Esophagus mucosa (tissue), 1 donor: Measurements from ENCODE around the gene FAS. TPM values are rescaled to one million over a fixed set of nuclear protein-coding genes. Genes with fewer than 3 reads are reported as not detected.
"Not testable (repeated sequence)": the region's sequence is repeated elsewhere in the genome, so short reads cannot be mapped to it uniquely, and the experiment has no call there.

Source experiments
- ATAC-seq: fragments of 200-7000 bp; cut with Tn5 transposase; one replicate; pipeline ENCODE4 v1.9.1; 2020
- total RNA-seq: library from RNA; stranded (reverse); gene quantifications from one replicate; pipeline ENCODE4 v1.2.4, GENCODE V29; 2023
- donor health status: DM: yes; HTN: yes; CAD: no.

The FAS gene
- total RNA-seq, 1 donor from 2014 or later: 12.2 TPM

- no peak for ATAC-seq
These were observed 2.4 kb downstream of the FAS start for GRCh38 chr10:88992921-88993524.

DNA sequence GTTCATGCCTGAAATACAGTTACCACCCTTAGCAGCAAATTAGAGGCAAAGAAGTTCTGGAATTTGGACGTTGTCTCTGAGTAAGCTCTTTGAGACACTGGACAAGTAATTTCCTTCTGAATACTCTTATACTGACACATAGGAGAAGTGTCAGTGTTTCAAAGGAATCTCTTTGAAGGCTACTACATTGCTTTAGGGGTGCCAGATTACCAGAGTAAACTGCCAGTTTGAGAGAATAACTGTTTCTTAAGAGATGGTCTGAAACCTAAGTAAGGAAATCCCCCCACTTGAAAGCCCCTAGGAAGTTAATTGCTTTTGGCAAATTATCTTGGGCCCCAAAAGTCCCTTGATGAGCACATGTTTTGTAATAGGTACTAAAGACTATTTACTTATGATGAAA lies 3.4 kb downstream of the FAS start:
- ATAC-seq: no peak

DNA sequence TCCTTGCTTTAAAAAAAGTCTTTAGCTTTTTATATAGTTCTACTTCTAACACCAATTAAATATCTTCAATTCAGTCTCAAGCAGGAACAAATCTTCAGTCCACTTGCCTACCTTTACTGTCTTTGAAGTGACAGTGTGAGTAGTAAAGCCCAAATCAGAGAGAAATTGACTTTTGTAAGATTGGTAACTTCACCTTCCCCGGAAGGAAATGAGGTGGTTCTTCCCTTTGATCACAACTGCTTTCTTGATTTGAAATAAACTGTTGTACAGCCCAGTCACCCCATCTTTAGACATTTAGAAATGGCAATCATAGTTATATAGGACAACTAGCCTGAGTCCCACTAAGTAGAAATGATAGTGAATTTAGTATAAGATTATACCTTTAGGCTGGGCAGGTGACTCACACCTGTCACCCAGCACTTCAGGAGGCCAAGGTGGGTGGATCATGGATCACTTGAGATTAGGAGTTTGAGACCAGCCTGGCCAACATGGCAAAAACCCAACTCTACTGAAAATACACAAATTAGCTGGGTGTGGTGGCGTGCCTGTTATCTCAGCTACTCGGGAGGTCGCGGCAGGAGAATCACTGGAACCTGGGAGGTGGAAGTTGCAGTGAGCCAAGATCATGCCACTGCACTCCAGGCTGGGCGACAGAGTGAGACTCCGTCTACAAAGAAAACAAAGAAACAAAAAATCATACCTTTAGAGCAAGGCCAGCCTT lies 4.7 kb downstream of the FAS start:
- ATAC-seq: no peak

DNA sequence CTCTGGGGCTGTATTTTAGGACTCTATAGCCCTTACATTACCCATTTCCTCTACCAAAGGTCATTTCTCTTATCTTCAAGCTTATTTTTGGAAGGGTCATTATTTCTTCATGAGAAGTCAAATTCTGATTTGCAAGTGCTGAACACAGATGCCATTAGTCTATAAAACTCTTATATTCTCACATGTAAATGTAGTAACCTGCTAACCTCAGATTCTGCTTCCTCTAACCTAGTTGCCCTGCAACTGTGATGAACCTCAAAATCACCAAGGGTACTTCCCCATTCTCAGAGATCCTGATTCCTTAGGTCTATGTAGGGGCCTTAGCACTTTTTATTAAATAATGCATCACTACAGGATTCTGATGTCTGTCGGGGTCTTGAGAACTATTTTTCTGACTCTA lies 6.3 kb downstream of the FAS start:
- no peak for ATAC-seq

GRCh38 chr10:88999625-89000024 lies 9.0 kb downstream of the FAS start:
- ATAC-seq: peak; percentile 15

DNA sequence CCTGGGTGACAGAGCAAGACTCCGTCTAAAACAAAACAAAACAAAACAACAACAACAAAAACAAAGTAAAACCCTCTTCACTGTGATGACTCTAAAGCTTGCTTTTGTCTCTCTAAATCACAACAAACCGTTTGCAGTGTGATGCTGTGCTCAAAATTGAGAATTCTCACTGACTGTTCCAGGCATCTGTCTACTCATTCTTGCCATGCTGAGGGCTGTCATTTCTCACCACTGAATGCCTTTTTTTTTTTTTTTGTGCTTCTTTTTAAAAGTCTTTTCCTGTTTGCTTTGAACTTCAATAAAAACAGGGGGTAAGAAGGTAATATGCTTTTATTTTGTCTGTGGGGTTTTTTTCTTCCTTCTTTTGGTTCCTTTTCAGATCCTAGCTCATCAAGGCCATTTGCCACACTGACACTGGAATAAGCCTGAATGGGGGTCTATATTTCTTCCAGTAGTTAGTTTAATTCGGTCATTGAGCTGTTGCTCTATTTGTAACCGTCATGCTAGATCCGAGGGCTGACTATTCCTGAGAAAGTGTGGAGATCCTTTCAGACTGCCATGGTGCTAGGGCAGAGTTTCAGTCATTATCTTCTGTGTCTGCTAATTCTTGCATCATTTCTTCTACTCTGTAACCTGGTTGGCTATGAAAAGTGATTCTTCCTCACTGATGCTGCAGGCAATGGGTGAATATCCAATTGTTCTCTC lies 10.6 kb downstream of the FAS start:
- ATAC-seq: no peak

- ATAC-seq: no peak
These were observed 11.1 kb downstream of the FAS start for GRCh38 chr10:89001729-89002072.

DNA sequence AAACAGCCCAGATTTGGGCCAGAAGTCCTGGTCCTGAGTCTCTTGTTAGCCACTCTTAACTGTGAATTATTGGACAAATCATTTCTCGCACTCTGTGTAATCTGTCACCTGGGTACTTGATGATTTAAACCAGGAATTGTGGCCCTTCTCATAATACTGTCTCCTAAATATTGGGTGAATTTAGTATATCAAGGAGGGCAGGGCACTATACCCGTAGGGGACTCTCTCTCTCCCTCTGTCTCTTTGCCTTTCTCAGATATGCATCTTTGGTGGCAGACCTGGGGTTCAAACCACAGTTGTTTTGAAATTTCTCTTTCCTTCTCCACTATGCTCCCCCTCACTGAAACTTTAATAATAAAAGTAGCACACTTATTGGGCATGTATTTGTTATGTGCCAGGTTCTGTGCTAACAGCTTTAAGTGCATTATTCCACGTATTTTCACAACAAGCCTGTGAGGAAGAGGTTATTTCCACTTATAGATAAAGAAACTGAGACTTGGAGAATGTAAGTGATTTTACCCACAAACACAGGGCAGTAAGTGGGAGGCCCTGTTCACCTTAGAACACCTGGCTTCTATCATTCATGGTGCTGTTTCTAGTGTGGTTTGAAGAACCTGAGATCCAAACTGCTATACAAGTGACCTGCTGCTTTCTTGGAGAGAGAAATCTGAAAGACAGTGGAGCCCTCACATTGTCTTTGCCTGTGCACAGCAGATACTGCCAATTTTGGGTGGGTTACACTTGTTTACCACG lies 11.8 kb downstream of the FAS start:
- ATAC-seq: no peak

DNA sequence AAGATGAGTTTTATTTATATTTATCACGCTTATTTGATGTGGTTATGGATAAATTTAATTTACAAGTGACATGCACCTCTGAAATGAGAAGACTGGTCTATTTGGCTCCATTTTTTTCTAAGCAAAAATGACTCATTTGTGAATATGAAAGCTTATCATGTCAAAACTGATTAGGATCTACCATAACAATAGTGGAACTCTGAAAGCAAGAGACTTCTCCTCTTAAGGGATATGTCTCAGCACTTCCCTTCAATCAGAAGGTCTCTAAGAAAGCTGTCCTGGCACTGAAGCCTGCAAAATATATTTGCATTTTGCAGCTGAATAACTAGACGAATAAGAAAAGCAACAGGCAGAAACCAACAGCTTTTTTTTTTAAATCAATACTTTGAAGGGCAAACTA lies 12.7 kb downstream of the FAS start:
- no peak for ATAC-seq

DNA sequence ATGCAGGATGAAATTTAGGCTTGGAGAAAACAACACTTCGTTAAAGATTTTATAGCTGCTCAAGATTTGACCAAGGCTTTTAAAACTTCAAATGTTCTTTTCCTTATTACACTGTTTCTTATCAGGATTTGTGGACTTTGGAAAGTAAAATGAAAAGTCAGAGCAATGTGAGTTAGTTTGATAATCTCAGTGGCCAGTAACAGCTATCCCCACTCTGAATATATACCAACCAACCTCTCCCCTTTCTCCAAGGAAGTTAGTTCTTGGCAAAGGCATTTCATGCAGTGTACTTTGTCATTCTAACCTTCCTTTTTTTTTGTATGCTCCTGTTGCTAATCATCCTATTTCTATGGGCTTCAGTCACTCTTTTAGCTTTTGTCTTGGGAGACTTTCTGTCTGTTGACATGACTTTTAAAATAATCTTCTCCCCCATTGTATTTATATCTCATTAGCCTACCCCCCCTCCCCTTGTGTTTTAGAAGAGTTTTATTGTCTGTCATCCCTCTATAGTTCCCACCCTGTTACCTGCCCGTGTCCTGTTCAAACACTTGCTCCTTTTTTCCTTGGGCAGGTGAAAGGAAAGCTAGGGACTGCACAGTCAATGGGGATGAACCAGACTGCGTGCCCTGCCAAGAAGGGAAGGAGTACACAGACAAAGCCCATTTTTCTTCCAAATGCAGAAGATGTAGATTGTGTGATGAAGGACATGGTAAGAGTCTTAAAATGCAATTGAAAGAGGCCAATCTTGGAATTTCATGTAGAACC lies 16.7 kb downstream of the FAS start:
- no peak for ATAC-seq

DNA sequence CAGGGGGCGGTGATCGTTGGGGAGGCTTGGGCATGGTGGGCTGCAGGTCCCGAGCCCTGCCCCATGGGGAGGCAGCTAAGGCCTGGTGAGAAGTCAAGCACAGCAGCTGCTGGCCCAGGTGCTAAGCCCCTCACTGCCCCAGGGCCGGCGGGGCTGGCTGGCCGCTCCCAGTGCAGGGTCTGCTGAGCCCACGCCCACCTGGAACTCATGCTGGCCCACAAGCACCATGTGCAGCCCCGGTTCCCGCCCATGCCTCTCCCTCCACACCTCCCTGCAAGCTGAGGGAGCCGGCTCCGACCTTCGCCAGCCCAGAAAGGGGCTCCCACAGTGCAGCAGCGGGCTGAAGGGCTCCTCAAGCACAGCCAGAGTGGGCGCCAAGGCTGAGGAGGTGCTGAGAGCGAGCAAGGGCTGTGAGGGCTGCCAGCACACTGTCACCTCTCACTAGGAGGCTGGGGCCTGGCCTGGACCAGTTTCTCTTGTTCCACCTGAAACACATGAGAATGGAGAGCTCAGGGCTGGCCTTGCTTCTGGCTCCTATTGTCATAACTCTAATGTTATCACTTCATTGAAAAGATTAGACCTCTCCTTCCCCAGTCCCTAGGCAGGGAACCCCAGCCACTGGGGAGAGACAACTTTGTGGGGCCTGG lies 28.2 kb downstream of the FAS start:
- ATAC-seq: peak; percentile 63

GRCh38 chr10:89019569-89020327 lies 29.1 kb downstream of the FAS start:
- no peak for ATAC-seq

GRCh38 chr10:89021526-89021925 lies 30.9 kb downstream of the FAS start:
- not testable (repeated sequence) for ATAC-seq

DNA sequence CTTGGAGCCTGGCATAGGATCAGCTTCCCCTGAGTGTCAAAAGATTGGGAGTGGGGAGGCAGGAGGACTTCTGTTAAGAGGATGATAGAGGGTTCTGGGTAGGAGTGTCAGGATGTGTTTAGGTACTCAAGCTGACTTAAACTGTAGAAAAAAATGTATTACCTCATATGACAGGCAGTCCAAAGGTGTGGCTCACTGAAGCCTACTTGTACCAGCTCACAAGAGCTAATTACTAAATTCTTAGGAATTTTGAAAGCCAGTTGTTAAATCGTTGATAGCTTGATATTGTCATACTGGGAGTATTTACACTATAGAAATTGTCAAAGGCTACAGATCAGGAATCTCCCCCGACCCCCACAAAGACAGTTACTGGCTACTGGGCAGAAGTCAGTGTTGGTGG lies 32.1 kb downstream of the FAS start:
- ATAC-seq: peak; percentile 53

DNA sequence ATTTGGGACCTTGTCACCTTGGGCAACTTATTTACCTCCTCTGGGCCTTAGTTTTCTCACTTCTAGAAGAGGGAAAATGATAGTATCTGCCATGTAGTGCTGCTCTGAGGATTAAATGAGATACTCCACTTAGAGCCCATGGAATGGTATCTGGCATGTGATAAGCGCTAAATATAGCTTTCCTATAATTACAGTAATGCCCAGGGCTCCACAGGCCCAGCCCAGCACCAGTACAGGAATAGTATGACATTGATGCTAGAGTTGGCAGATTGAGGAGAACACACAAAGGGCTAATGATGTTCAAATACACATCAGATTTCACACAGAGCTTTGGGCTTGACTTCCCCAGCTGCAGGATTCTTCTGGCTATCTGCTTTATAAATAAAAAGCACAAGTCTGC lies 34.9 kb downstream of the FAS start:
- no peak for ATAC-seq

DNA sequence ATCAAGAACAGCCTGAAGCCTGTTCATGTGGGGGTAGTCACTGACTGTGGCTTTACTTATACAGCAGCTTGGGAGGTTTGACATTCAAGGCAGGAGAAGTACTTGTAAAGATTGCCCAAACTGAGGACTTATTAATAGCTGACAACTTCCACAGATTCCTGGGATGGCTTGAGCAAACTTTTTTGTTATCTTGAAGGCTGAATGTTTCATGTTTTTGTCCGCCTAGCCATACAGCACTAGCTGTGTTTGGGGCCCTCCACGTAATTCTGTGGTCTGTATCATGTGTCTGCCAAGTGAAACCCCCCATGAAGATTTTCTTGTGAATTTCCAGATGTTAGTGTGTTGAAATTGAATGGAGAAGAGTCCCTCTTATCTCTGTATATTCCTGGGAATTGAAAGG lies 38.6 kb downstream of the FAS start:
- no peak for ATAC-seq

DNA sequence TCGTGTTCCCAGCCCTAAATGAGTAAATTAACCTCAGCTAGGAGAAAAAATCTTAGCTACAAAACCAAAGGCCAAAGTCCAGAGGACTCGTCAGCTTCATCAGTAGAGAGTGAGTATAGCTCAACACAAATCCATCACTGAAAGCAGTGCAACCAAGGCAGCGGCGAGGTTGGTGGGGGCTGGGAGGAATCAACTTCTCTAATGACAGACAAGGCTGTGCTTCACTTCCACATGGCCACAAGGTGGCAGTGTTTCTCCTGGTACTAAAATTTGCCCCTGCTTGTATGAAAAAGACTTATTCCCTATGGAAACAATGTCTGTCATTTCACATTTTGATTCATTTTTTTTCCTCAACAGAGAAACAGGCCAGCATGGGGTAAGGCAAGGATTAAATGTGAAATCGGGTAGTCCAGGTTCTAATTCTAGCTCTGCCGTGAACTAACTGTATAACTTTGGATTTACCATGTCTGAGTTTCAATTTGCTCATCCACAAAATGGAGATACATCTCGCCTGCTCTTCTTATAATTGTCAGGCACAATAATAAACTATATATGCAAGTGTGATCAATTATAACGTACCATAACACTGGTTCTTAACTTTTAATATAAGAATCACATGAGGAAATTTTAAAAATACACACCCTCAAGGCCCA lies 39.3 kb downstream of the FAS start:
- ATAC-seq: peak; percentile 66

DNA sequence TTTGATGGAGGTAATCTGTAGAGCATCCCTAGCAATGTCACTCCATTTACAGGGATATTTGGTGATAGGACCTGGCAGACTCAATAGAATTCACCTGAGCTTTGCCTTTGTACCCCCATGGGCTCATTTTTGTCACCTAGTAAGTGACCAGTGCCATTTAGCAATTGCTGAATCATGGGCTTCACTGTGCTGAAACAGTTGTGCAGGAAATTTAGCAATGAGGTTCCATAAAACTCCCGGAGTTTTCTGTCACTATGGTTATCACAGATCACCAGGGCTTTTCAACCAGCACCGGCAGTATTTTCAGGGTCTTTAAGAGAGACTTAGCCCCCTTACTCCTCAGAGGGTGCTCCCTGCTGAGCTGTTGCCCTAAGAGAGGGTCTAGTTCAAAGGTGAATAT lies 40.2 kb downstream of the FAS start:
- ATAC-seq: no peak

- peak; percentile 58 for ATAC-seq
These were observed 41.7 kb downstream of the FAS start for GRCh38 chr10:89032141-89032891.

DNA sequence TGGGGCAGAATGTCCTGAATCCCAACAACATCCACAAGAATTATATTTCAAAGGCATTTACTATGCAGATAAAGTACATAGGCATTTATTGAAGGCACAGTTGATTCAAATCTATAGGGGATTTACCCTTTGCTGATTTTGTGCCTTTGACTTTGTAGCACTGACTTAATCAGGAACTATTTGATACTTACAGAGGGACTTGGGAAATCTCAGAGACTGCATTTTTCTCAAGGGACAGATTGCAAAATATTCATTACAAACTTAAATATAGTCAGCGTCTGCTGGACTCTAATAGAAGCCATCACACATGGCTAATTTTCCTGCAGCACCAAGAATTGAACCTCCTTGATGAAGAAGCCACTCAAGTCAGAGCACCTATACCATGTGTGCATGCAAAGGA lies 44.9 kb downstream of the FAS start:
- no peak for ATAC-seq
